GM18519 (cell line): ENCODE measurements around the gene HSPA9.

Experiments
- ATAC-seq: cut with Tn5 transposase; IDR thresholded peaks from one replicate; pipeline ENCODE4 v1.9.1; 2021; ENCODE audit warnings: mild to moderate bottlenecking, moderate library complexity; ENCODE audit not compliant: unreplicated experiment, low FRiP score

The HSPA9 gene

GRCh38 chr5:138596105-138596881, 21.1 kb upstream of the HSPA9 start:
- no peak for ATAC-seq

DNA sequence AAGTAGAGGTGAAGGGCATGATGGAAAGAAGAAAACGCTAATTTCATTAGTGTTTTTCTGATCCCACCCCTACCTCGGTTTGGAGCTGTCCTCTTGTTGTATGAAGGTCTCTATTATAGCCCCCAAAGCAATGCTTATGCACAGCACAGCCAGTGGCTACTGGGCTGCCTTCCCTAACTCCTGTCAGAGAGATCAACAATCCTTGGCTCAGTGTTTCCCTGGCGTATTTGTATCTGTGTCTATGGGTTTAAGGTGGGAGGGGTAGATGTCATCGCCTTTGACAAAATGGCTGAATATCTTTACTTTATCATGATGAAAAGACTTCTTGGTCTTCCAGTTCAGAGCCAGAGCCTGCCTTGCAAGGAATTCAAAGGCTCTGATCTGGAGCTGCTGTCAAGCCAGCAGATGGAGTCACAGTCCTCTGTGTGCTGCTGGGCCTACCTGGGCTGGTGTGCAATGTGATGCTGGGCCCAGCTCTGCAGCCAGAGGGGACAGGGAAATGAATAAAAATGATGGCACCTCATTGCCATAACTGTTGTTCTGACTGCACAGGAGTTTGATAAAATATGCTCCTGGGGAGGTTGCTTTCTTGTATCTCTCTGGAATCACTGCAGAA, 20.1 kb upstream of the HSPA9 start:
- no peak for ATAC-seq

GRCh38 chr5:138594305-138595058, 19.3 kb upstream of the HSPA9 start:
- no peak for ATAC-seq

- no peak for ATAC-seq
Measured at GRCh38 chr5:138588013-138588788, 13.0 kb upstream of the HSPA9 start.

GRCh38 chr5:138585157-138585556, 10.0 kb upstream of the HSPA9 start:
- no peak for ATAC-seq

DNA sequence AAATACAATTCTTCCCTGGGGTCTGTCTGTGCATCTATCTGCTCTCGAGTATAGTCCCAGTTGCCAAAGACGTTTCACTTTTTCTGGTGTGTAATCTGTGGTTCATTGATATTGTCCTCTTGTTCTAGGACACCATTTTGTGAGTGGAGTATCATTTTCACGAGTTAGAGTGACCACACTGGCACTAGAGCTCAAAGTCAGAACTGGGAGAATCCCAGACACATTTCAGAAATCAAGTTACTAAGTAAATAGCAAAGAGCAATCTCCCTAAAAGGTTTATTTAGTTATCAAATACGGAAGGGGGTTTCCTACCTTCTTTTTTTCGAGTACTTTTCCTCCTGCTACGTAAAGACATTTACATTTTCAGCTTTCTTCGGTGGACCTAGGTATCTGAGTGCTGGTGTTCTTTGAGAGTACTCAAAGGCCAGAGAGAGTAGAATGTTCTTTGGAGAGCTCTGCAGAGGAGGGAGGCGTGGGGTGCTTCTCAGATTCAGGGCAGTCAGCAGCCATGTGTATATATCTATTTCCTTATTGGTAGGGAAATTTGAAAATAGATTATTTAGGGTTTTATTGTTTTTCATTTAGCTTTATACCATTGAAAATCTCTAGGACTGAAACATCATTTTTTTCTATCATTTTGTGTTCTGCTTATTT, 8.9 kb upstream of the HSPA9 start:
- ATAC-seq, result no peak

DNA sequence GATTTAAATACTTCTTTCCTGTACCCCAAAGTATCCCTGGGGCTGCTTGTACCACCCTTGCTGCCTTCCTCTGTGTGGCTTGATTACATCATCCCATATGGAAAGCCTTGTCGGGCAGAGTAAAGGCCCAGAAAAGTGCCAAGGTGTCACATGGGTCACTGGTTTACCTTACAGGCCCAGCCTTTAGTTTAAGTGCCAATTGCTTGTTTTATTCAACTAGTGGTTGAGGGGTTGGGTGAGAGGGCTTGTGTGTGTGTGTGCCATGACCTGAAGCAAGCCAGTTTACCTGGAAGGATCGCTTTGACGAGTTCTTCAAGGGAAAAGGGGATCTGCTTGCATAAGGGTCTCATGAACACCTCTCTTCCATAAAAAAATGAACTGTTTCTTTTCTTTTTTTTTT, 7.8 kb upstream of the HSPA9 start:
- no peak for ATAC-seq

- ATAC-seq, result no peak
Measured at GRCh38 chr5:138580777-138581176, 5.6 kb upstream of the HSPA9 start.

DNA sequence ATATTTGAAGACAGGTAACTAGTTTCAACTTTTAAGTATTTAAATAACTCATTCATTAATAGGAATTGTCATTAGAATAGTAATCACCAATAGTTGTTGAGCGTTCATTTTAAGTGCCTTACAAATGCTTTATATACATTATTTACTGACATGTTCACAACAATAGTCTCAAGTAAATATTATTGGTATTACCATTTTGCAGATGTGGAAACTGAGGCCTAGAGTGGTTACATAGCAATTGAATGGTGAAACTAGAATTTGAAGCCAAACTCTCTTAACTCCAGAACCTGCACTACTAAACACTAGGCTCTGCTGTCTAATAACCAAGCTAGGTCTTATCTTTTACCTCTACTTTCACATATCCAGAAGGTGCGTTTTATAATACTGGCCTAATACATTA, 4.8 kb upstream of the HSPA9 start:
- no peak for ATAC-seq

DNA sequence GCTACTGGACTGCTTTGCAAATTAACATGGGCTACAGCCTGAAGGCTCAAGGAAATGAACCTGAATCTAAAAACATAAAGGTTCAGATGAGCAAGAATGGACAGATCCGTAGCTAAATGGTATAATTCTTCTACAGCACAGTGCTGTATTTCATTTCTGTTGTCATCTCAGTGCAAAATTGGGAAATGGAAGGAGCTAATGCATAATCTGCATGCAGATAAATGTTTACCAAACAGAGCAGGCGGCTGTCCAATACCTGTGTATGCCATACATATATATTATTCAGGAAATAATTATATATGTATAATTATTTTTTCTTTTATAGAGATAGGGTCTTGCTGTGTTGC, 4.3 kb upstream of the HSPA9 start:
- ATAC-seq, result no peak

- no peak for ATAC-seq
Measured at GRCh38 chr5:138577452-138577851, 2.3 kb upstream of the HSPA9 start.

GRCh38 chr5:138574744-138575193, 432 bp downstream of the HSPA9 start:
- no peak for ATAC-seq

GRCh38 chr5:138573949-138574670, 1.1 kb downstream of the HSPA9 start:
- ATAC-seq, result no peak

DNA sequence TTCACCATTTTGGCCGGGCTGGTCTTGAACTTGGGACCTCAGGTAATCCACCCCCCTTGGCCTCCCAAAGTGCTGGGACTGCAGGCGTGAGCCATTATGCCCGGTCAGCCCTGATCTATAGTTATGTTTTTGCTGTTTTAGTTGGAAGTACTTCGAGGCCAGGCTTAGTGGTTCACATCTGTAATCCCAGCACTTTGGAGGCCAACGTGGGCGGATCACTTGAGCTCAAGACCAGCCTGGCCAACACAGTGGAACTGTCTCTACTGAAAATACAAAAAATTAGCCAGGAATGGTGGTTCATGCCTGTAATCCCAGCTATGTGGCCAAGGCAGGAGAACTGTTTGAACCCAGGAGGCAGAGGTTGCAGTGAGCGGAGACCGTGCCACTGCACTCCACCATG, 2.0 kb downstream of the HSPA9 start:
- ATAC-seq, result no peak

- no peak for ATAC-seq
Measured at GRCh38 chr5:138570871-138571270, 4.3 kb downstream of the HSPA9 start.

GRCh38 chr5:138569782-138570181, 5.4 kb downstream of the HSPA9 start:
- ATAC-seq, result no peak

GRCh38 chr5:138568061-138568824, 7.0 kb downstream of the HSPA9 start:
- no peak for ATAC-seq

GRCh38 chr5:138566792-138567191, 8.4 kb downstream of the HSPA9 start:
- no peak for ATAC-seq
